Suppressor macrophage treated with lipopolysaccharide for 4 hours (primary cell): ENCODE measurements around the gene DCLRE1C.
"Not testable (repeated sequence)": the region's sequence is repeated elsewhere in the genome, so short reads cannot be mapped to it uniquely, and the experiment has no call there.

Experiments
- DNase-seq: peaks from one replicate; pipeline ENCODE4 v3.0.0-alpha.2; 2020

Gene DCLRE1C

GRCh38 chr10:14954001-14954770 lies at the start of gene DCLRE1C:
Gene DCLRE1C (minus strand): TSS chr10:14954096. CDS start chr10:14954010, 86 bp downstream.
- peak; percentile 90 for DNase-seq

GRCh38 chr10:14995964-14996565 lies 42.2 kb upstream of the DCLRE1C start:
- no peak for DNase-seq

- not testable (repeated sequence) for DNase-seq
These were observed 39.9 kb upstream of the DCLRE1C start for GRCh38 chr10:14993500-14994455.

- not testable (repeated sequence) for DNase-seq
These were observed 38.4 kb upstream of the DCLRE1C start for GRCh38 chr10:14992336-14992735.

GRCh38 chr10:14991035-14991749 lies 37.3 kb upstream of the DCLRE1C start:
- DNase-seq: peak; percentile 13

GRCh38 chr10:14989552-14989951 lies 35.7 kb upstream of the DCLRE1C start:
- DNase-seq: not testable (repeated sequence)

GRCh38 chr10:14982744-14983143 lies 28.8 kb upstream of the DCLRE1C start:
- DNase-seq: no peak

GRCh38 chr10:14975672-14976273 lies 21.9 kb upstream of the DCLRE1C start:
- DNase-seq: no peak

- not testable (repeated sequence) for DNase-seq
These were observed 20.5 kb upstream of the DCLRE1C start for GRCh38 chr10:14974153-14974998.

- peak; percentile 31 for DNase-seq
These were observed 18.1 kb upstream of the DCLRE1C start for GRCh38 chr10:14971867-14972448.

GRCh38 chr10:14967897-14968296 lies 14.0 kb upstream of the DCLRE1C start:
- no peak for DNase-seq

GRCh38 chr10:14959221-14960057 lies 5.5 kb upstream of the DCLRE1C start, which contains the start of gene MEIG1:
Gene MEIG1 (plus strand): TSS chr10:14959388. CDS start chr10:14966469, 7,081 bp downstream.
- DNase-seq: peak; percentile 88

GRCh38 chr10:14958872-14959220 lies 5.0 kb upstream of the DCLRE1C start:
- DNase-seq: no peak

- DNase-seq: no peak
These were observed 1.0 kb upstream of the DCLRE1C start for GRCh38 chr10:14954934-14955333.

GRCh38 chr10:14953424-14954000 lies 384 bp downstream of the DCLRE1C start:
- peak; percentile 66 for DNase-seq

- DNase-seq: no peak
These were observed 959 bp downstream of the DCLRE1C start for GRCh38 chr10:14952851-14953423.

- no peak for DNase-seq
These were observed 4.6 kb downstream of the DCLRE1C start for GRCh38 chr10:14949291-14949690.

- DNase-seq: no peak
These were observed 6.6 kb downstream of the DCLRE1C start for GRCh38 chr10:14947268-14947667.

- DNase-seq: peak; percentile 51
These were observed 8.8 kb downstream of the DCLRE1C start for GRCh38 chr10:14945108-14945507.
